ENCODE results near the gene SLC66A2.

SLC66A2 gene

DNA sequence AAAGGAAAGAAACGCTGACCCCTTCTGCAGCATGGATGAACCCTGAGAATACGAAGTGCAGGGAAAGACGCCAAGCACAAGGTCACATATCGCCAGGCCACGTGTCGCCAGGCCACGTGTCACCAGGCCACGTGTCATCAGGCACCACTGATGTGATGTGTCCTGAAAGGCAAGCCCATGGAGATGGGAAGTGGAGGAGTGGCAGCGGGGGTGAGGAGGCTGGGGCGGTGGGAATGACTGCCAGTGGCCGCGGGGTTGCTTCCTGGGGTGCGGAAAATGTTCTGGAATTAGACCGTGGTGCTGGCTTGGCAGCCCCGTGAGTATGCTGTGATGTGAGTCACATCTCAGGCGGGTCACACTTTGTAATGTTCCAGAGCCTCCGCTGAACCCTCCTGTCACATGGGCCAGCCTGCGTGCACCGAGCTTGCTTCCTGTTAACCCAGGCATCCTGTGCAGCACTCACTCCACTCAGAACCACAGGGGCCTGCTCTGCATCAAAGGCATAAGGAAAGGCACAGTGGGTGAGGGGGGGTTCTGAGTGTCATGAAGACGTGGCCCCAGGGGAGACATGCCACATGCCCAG is 39.0 kb downstream of the SLC66A2 start:
- no peak for DNase-seq
- Histone ChIP-seq H3K4me1 (ENCODE audit: control insufficient read depth, insufficient read depth, low read length, poor library complexity, severe bottlenecking) (no peaks in the 10 kb centered on the region), H3K9me3 (ENCODE audit: control insufficient read depth, low read length) (no peaks in the 10 kb centered on the region), H3K4me3 (ENCODE audit: insufficient read depth, low read depth, low read length, poor library complexity, severe bottlenecking) (no peak overlapping the region), H3K36me3 (ENCODE audit: control insufficient read depth, insufficient read depth, low read length) (peaks cover 4% of the 10 kb centered on the region), H3K27ac (ENCODE audit: insufficient read depth, low read length, poor library complexity, severe bottlenecking) (no peak overlapping the region), H3K27me3 (replicated peaks; ENCODE audit: control insufficient read depth, insufficient read depth, low read length, poor library complexity, severe bottlenecking) (no peaks in the 10 kb centered on the region)

DNA sequence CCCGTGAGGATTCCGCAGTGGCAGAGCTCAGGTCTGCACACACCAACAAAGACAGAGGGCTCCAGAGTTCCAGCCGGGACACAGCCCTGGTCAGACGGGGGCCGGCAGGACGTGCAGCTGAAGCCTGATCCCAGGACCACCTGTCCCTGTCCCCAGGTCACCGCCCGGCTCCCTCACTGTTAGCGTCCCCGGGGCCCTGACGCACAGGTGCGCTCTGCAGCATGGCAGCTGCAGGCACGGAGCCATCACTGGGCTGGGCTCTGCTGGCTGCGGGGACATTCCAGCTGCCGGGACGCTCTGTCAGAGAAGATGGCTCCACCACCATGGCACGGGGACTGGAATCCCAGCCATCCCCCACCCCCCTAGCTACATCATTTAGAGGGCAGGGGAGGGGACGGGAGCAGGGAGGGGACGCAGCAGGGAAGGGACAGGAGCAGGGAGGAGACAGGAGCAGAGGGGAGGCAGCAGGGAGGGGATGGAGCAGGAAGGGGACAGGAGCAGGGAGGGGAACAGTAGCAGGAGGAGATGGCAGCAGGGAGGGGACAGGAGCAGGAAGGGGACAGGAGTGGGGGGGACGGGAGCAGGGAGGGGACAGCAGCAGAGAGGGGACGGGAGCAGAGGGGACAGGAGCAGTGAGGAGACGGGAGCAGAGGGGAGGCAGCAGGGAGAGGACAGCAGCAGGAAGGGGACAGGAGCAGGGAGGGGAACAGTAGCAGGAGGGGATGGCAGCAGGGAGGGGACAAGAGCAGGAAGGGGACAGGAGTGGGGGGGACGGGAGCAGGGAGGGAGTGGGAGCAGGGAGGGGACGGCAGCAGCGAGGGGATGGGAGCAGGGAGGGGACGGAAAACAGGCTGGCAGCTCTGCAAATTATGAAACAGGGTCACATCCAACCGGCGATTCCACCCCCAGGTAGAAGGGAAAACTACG is 39.8 kb downstream of the SLC66A2 start:
- DNase-seq = no peak
- H3K4me1 ChIP-seq (ENCODE audit: control insufficient read depth, insufficient read depth, low read length, poor library complexity, severe bottlenecking) = no peaks in the 10 kb centered on the region
- H3K27ac ChIP-seq (ENCODE audit: insufficient read depth, low read length, poor library complexity, severe bottlenecking) = no peak overlapping the region
- no peaks in the 10 kb centered on the region for H3K27me3 ChIP-seq (replicated peaks; ENCODE audit: control insufficient read depth, insufficient read depth, low read length, poor library complexity, severe bottlenecking)
- no peaks in the 10 kb centered on the region for H3K9me3 ChIP-seq (ENCODE audit: control insufficient read depth, low read length)
- no peak overlapping the region for H3K4me3 ChIP-seq (ENCODE audit: insufficient read depth, low read depth, low read length, poor library complexity, severe bottlenecking)
- no peaks in the 10 kb centered on the region for H3K36me3 ChIP-seq (ENCODE audit: control insufficient read depth, insufficient read depth, low read length)

DNA sequence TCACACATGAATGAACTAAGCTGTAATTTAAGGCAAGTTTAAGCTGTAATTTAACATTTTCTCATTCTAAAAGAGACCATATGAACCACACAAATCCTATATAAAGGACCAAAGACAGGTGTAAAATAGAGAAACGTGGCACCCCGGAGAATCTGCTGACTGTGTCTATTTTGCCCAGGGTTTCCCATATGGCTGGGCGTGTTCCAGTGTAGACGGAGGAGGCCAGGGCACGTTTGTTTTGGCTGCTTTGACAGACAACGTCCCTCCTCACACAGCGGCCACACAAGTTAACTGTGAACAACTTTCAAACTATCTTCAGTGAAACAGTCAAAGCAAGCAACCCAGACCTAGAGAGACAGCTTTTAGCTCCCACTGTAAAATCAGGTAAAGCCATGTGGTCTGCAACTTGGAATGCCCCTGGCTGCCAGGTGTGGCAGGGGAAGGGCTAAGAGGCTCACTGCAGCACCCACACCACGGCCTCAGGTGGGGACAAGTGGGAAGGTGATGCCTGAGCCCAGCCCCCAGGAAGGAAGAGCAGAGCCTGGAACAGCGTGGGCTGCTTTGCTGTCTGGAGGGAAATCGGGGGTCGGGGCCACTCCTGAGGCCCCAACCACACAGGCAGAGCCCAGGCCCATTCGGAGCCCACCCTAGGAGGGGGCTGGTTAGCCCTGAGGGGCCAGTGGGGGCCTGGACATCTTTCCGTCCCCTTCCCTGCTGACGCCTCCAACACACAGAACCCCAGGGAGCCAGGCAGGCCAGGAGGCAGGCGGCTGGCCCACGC is 40.7 kb downstream of the SLC66A2 start:
- no peaks in the 10 kb centered on the region for H3K36me3 ChIP-seq (ENCODE audit: control insufficient read depth, insufficient read depth, low read length)

DNA sequence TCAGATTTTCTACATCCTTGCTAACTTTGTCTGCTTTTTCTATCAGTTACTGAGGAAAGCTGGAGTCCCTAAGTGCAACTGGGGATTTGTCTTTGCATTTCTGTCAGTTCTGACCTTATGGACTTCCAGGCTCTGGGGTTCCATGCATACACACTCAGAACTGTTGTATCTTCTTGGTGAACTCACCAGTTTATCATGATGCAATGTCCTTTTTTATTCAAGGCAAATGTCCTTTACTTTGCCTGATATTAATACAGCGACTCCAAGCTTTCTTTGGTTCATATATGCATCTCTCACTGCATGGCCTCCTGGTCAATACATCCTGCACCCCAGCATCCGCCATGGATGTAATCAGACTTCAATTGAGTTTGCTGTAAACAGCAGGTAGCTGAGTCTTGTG is 44.7 kb downstream of the SLC66A2 start:
- Histone ChIP-seq H3K4me1 (ENCODE audit: control insufficient read depth, insufficient read depth, low read length, poor library complexity, severe bottlenecking) (no peaks in the 10 kb centered on the region), H3K9me3 (ENCODE audit: control insufficient read depth, low read length) (no peaks in the 10 kb centered on the region), H3K36me3 (ENCODE audit: control insufficient read depth, insufficient read depth, low read length) (peaks cover 3% of the 10 kb centered on the region), H3K27ac (ENCODE audit: insufficient read depth, low read length, poor library complexity, severe bottlenecking) (no peak overlapping the region), H3K27me3 (replicated peaks; ENCODE audit: control insufficient read depth, insufficient read depth, low read length, poor library complexity, severe bottlenecking) (no peaks in the 10 kb centered on the region), H3K4me3 (ENCODE audit: insufficient read depth, low read depth, low read length, poor library complexity, severe bottlenecking) (no peak overlapping the region)
- no peak for DNase-seq

More for the DNA sequence above, 40.7 kb downstream of the SLC66A2 start:
- no peaks in the 10 kb centered on the region for H3K27me3 ChIP-seq (replicated peaks; ENCODE audit: control insufficient read depth, insufficient read depth, low read length, poor library complexity, severe bottlenecking)
- H3K27ac ChIP-seq (ENCODE audit: insufficient read depth, low read length, poor library complexity, severe bottlenecking) = no peak overlapping the region
- no peaks in the 10 kb centered on the region for H3K9me3 ChIP-seq (ENCODE audit: control insufficient read depth, low read length)
- no peak for DNase-seq
- H3K4me1 ChIP-seq (ENCODE audit: control insufficient read depth, insufficient read depth, low read length, poor library complexity, severe bottlenecking) = no peaks in the 10 kb centered on the region
- no peak overlapping the region for H3K4me3 ChIP-seq (ENCODE audit: insufficient read depth, low read depth, low read length, poor library complexity, severe bottlenecking)

DNA sequence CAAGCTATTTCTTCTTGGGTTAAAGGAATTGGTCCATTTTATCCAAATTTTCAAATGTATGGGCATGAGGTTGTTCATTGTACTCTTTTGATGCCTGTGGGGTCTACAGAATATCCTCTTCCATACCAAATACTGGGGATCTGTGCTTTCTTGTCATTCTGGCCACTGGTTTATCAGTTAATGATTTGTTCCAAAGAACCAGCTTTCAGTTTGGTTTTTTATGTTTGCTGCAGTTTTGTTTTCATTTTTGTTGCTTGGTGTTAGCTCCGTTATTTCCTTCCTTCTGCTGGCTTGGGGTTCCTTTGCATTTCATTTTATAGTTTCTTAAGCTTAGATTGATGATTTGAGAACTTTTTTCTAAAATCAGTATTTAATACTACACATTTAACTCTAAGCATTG is 45.5 kb downstream of the SLC66A2 start:
- Histone ChIP-seq H3K4me3 (ENCODE audit: insufficient read depth, low read depth, low read length, poor library complexity, severe bottlenecking) (no peak overlapping the region), H3K9me3 (ENCODE audit: control insufficient read depth, low read length) (no peaks in the 10 kb centered on the region), H3K4me1 (ENCODE audit: control insufficient read depth, insufficient read depth, low read length, poor library complexity, severe bottlenecking) (no peaks in the 10 kb centered on the region), H3K27ac (ENCODE audit: insufficient read depth, low read length, poor library complexity, severe bottlenecking) (no peak overlapping the region), H3K27me3 (replicated peaks; ENCODE audit: control insufficient read depth, insufficient read depth, low read length, poor library complexity, severe bottlenecking) (no peaks in the 10 kb centered on the region), H3K36me3 (ENCODE audit: control insufficient read depth, insufficient read depth, low read length) (peaks cover 3% of the 10 kb centered on the region)
- DNase-seq = no peak

DNA sequence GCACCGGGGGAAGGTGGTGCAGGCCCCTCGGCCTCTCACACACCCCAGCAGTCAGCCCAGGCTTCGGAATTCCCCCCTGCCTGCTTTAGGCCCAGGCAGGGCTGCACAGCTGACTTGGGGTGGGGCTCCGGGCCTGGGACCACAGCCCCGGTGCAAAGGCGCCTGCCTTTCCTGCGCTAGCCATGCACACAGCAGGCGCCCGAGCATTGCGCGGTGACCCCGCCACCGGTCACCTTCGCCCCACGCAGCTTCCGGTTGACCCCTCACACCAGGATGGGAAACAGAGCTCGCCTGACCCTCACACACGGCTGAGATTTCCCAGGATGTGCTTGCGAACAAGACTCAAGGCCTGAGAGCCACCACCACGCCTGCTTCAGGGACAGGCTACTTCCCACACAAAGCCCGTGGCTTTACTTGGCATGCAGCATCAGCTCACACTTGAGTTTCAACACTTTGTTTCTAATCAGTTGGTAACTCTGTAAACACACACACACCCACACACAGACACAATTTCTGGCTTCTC is 46.0 kb downstream of the SLC66A2 start:
- H3K27me3 ChIP-seq (replicated peaks; ENCODE audit: control insufficient read depth, insufficient read depth, low read length, poor library complexity, severe bottlenecking) = no peaks in the 10 kb centered on the region
- H3K4me3 ChIP-seq (ENCODE audit: insufficient read depth, low read depth, low read length, poor library complexity, severe bottlenecking) = no peak overlapping the region
- peaks cover 3% of the 10 kb centered on the region for H3K36me3 ChIP-seq (ENCODE audit: control insufficient read depth, insufficient read depth, low read length)
- no peak for DNase-seq
- no peak overlapping the region for H3K27ac ChIP-seq (ENCODE audit: insufficient read depth, low read length, poor library complexity, severe bottlenecking)
- H3K9me3 ChIP-seq (ENCODE audit: control insufficient read depth, low read length) = no peaks in the 10 kb centered on the region
- no peaks in the 10 kb centered on the region for H3K4me1 ChIP-seq (ENCODE audit: control insufficient read depth, insufficient read depth, low read length, poor library complexity, severe bottlenecking)

DNA sequence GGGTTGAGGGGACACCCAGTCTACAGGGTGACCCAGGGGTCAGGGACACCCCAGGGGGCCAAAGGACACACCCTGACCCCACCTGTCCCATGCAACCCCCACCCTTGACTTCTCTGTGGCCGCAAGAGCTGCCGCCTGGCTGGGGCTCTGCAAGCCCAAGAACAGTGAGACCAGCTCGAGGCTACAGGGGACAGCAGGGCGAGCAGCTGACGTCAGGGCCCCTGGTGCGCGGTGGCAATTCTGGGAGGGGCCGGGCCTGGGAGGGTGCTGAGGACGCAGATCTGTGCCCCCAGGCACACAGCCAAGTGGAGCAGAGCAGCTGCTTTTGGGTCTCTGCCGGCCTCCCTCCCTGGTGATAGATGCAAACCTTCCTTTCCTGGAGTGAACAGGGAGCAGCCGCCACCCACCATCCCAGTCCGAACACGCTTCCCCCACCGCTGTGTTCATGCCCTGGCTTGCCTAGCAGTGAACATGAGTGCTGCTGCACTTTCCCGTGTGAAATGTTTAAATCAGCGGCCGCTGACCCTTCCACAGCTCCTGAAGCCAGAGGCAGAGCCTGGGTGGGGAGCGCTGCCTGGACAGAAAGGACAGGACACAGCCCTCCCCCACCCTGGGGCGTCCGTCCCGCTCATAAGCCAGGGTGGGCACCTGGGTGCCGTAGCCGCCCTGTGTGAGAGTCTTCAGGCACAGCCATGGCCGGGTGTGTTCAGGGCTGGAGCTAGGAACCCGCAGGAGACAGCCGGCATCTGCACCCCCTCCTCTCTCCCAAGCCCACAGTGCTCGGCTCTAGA is 46.9 kb downstream of the SLC66A2 start:
- Histone ChIP-seq H3K4me1 (ENCODE audit: control insufficient read depth, insufficient read depth, low read length, poor library complexity, severe bottlenecking) (no peaks in the 10 kb centered on the region), H3K9me3 (ENCODE audit: control insufficient read depth, low read length) (no peaks in the 10 kb centered on the region), H3K36me3 (ENCODE audit: control insufficient read depth, insufficient read depth, low read length) (peaks cover 3% of the 10 kb centered on the region), H3K27me3 (replicated peaks; ENCODE audit: control insufficient read depth, insufficient read depth, low read length, poor library complexity, severe bottlenecking) (no peaks in the 10 kb centered on the region), H3K27ac (ENCODE audit: insufficient read depth, low read length, poor library complexity, severe bottlenecking) (no peak overlapping the region), H3K4me3 (ENCODE audit: insufficient read depth, low read depth, low read length, poor library complexity, severe bottlenecking) (no peak overlapping the region)
- no peak for DNase-seq

DNA sequence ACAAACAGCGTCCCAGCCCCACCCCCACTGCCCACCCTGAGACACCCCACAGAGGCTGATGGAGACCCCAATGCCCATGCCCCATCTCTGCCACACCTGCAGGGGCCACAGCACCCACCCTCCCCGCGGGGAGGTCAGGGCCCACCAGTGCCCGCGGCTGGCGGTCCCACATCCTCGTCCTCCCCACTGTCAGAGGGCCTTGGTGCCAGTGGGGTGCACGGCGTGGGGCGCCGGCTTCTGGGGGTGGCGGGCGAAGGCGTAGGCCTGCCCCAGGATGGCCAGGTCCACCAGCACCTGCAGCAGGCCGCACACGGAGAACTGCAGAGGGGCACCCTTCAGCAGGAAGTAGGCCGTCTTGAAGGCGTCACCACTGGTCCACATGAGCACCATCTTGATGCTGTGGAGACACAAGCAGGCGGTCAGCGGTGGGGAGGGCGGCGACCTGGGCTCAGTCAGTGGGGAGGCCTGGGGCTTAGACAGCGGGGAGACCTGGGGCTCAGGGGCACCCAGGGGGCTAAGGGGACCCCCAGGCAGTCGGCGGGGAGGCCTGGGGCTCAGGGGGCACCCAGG is 47.6 kb downstream of the SLC66A2 start:
- Histone ChIP-seq H3K36me3 (ENCODE audit: control insufficient read depth, insufficient read depth, low read length) (peaks cover 3% of the 10 kb centered on the region), H3K4me1 (ENCODE audit: control insufficient read depth, insufficient read depth, low read length, poor library complexity, severe bottlenecking) (no peaks in the 10 kb centered on the region), H3K27ac (ENCODE audit: insufficient read depth, low read length, poor library complexity, severe bottlenecking) (no peak overlapping the region), H3K27me3 (replicated peaks; ENCODE audit: control insufficient read depth, insufficient read depth, low read length, poor library complexity, severe bottlenecking) (no peaks in the 10 kb centered on the region), H3K9me3 (ENCODE audit: control insufficient read depth, low read length) (no peaks in the 10 kb centered on the region), H3K4me3 (ENCODE audit: insufficient read depth, low read depth, low read length, poor library complexity, severe bottlenecking) (no peak overlapping the region)
- DNase-seq = no peak

DNA sequence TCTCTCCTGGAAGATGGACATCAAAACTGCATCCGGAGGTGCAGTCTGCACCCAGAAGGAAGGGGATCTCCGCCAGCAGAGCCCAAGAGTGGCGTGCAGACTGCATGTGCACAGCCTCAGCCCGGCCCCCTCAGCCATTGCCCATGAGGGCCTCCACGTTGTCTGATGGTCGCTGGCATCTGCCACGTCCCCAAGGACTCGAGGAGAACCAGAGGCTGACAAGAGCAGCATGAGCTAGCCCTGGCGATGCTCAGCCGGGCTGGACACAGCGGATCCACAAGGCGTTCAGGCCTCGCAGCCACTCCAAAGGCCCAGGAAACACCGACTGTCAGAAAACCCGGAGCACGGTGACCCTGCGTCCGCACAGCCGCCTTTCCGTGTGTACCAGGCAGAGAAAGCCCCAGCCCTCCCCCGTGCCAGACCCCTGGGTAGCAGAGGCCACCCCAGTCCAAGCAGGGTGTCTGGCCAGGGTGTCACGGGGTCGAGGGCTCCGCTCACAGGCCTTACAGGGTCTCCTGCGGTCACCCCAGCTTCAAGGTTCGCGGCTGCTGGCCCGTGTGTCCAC is 48.3 kb downstream of the SLC66A2 start:
- Histone ChIP-seq H3K27ac (ENCODE audit: insufficient read depth, low read length, poor library complexity, severe bottlenecking) (no peak overlapping the region), H3K4me3 (ENCODE audit: insufficient read depth, low read depth, low read length, poor library complexity, severe bottlenecking) (no peak overlapping the region), H3K9me3 (ENCODE audit: control insufficient read depth, low read length) (no peaks in the 10 kb centered on the region), H3K36me3 (ENCODE audit: control insufficient read depth, insufficient read depth, low read length) (peaks cover 3% of the 10 kb centered on the region), H3K4me1 (ENCODE audit: control insufficient read depth, insufficient read depth, low read length, poor library complexity, severe bottlenecking) (no peaks in the 10 kb centered on the region), H3K27me3 (replicated peaks; ENCODE audit: control insufficient read depth, insufficient read depth, low read length, poor library complexity, severe bottlenecking) (no peaks in the 10 kb centered on the region)
- no peak for DNase-seq
